ENCODE measurements around the gene FHOD1.

FHOD1 gene

GRCh38 chr16:67206838-67207248 lies 40.4 kb downstream of the FHOD1 start:
- DNase-seq = no peak

GRCh38 chr16:67206129-67206837 lies 41.0 kb downstream of the FHOD1 start:
- no peak for DNase-seq

GRCh38 chr16:67204076-67204475 lies 43.2 kb downstream of the FHOD1 start:
- DNase-seq = no peak

GRCh38 chr16:67202956-67203493 lies 44.3 kb downstream of the FHOD1 start:
- no peak for DNase-seq

- DNase-seq = no peak
Observed at GRCh38 chr16:67202426-67202825, 44.9 kb downstream of the FHOD1 start.

GRCh38 chr16:67201411-67202345 lies 45.6 kb downstream of the FHOD1 start:
- no peak for DNase-seq

- DNase-seq = no peak
Observed at GRCh38 chr16:67200491-67200890, 46.8 kb downstream of the FHOD1 start.

GRCh38 chr16:67199808-67200198 lies 47.5 kb downstream of the FHOD1 start:
- DNase-seq = no peak

GRCh38 chr16:67199011-67199807 lies 48.1 kb downstream of the FHOD1 start, which contains the start of gene ELMO3:
TSS of gene ELMO3 (plus strand) at chr16:67199131. CDS start at chr16:67199327, 196 bp downstream.
- no peak for DNase-seq

GRCh38 chr16:67198238-67198734 lies 49.0 kb downstream of the FHOD1 start:
- DNase-seq = no peak

GRCh38 chr16:67197704-67198103 lies 49.6 kb downstream of the FHOD1 start:
- DNase-seq = no peak

- no peak for DNase-seq
Observed at GRCh38 chr16:67196881-67197280, 50.4 kb downstream of the FHOD1 start.

- DNase-seq = no peak
Observed at GRCh38 chr16:67195676-67196075, 51.6 kb downstream of the FHOD1 start.

GRCh38 chr16:67194260-67194659 lies 53.0 kb downstream of the FHOD1 start:
- DNase-seq = no peak

- no peak for DNase-seq
Observed at GRCh38 chr16:67193536-67193935, 53.7 kb downstream of the FHOD1 start.

- no peak for DNase-seq
Observed at GRCh38 chr16:67192781-67193361, 54.4 kb downstream of the FHOD1 start.

- DNase-seq = peak; percentile 84
Observed at GRCh38 chr16:67191995-67192681, 55.1 kb downstream of the FHOD1 start, which contains the start of gene E2F4. TSS of gene E2F4 (plus strand) at chr16:67192155. CDS start at chr16:67192228, 73 bp downstream.

- no peak for DNase-seq
Observed at GRCh38 chr16:67191411-67191994, 55.8 kb downstream of the FHOD1 start.

GRCh38 chr16:67190448-67191399 lies 56.6 kb downstream of the FHOD1 start:
- no peak for DNase-seq

GRCh38 chr16:67190041-67190440 lies 57.2 kb downstream of the FHOD1 start, which contains the start of gene EXOC3L1:
TSS of gene EXOC3L1 (minus strand) at chr16:67190136. CDS start at chr16:67189676, 460 bp downstream.
- no peak for DNase-seq
